IPS-18c (cell line): ENCODE measurements around the gene C2CD4C.
"Not testable (repeated sequence)": the region's sequence is repeated elsewhere in the genome, so short reads cannot be mapped to it uniquely, and the experiment has no call there.

Source experiments
- H3K4me3 ChIP-seq: 2 replicates; pipeline ENCODE4 v1.7.0; 2013; ENCODE audit warnings: low read depth, mild to moderate bottlenecking, low read length, moderate library complexity; ENCODE audit not compliant: insufficient read depth
- H3K9me3 ChIP-seq: one replicate; pipeline ENCODE4 v1.6.1; 2013; ENCODE audit warnings: mild to moderate bottlenecking, low read length, moderate library complexity; ENCODE audit not compliant: control insufficient read depth, insufficient read depth

C2CD4C gene

DNA sequence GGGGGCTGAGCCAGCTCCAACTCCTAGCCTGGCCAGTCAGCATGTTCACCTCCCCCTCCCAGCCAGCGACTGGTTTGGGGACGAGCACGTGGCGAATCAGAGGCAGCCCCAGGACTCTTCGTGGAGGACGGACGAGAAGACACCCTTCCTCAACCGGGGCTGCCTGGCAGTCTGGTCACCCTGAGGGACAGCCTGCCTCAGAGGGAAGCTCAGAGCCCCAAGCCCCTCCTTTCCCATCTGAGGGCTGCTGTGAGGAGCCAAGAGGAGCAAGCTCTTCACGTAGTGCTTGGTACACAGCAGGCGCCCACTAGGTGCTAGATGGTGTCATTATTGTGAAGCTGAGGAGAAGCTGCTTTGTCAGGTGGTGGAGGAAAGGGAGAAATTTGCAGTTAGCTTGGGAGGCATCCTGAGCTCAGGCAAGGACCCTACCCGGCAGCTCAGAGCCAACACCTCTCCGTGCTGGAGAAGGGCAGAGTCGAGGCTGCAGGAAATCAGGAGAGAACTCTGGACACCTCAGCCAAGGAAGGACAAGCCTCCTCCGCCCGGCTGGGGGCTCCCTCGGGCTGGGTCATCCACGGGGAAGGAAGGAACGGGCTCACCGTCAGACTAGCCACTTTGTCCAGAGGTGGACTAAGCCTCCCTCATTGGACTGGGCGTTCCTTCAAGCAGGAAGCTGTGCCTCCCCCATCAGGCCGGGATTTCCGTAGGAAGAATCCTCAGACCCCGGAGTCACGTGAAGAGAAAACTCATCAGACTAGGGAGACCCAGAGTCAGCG is 14.9 kb upstream of the C2CD4C start:
- Histone ChIP-seq H3K9me3 (peaks cover 2% of the 10 kb centered on the region), H3K4me3 (no peak overlapping the region)

DNA sequence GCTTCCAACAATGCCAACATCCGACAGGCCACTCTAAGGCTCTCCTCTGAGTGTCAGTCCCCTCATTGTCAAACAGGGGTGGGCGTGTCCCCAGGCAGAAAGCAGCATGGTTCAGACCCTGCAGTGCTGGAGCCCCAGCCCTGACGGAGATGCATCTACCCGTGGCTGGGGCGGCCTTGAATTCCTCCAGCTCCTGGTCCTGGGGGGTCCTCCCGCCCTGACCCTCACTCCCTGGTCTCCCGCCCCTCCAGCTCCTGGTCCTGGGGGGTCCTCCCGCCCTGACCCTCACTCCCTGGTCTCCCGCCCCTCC is 13.9 kb upstream of the C2CD4C start:
- not testable (repeated sequence) for H3K4me3 ChIP-seq, H3K9me3 ChIP-seq

DNA sequence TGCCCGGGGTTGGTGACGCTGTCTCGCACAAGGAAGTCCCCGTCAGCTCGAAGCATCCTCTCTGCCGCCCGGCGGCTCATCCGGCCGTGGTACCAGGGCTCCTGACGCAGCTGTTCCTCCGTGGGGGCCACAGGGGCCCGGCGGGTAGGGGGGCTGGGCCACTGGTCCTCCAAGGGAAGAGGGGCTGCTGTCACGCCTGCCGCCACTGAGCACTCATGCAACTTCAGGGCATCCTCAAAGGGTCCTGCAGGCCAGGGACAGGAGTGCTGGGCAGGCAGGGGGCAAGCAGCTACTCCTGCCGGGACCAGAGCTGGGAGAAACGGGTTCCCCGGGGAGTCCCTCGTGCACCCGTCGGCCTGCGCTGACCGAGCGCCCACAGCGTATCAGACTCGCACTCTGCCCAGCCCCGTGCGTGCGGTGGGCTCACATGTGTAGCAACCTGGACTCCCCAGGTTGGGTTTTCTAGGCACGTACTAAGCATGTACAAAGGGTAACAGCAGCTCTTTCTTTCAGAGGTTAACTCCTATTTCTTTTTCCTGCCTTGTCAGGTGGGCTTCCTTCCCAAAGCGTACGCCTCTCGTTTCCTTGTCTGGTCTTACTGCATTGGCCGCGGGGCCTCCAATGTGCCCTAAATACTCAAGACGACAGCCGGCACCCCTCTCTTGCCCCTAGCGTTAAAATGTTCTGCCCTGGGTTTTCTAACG is 13.4 kb upstream of the C2CD4C start:
- Histone ChIP-seq H3K9me3 (peaks cover 2% of the 10 kb centered on the region), H3K4me3 (no peak overlapping the region)

DNA sequence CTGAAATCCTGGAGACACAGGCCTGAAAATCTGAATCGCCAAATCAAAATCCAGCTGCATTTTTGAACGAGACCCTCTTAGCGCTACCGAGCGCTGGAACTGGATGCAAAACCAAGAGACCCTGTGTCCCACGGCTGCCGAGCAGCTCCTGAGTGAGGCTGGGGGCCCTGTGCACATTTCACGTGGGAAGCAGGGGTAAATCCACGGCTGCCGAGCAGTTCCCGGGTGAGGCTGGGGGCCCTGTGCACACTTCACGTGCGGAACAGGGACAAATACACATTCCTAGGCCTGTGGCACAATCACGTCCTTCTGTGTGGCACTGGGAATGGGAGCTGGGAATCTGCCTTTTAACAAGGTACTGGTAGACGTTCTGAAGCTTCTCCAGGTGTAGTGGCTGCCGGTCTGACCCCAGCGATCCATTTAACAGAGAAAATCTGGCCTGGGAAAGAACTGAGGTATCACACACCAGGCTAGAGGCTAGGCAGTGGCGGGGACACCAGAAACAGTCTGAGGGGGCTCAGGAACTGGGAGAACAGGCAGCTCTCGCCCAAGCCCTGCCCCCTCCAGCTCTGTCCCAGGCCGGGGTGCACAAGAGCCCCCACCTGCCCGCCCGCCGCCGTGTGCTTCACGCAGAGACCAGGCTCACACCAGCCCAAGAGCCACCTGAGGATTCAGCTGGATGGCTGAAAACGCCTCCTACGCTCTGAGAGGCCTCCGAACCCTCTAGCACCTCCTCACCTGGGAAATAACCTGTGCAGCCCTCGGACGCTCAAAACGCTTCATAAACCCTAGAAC is 11.0 kb upstream of the C2CD4C start:
- no peak overlapping the region for H3K4me3 ChIP-seq
- peaks cover 2% of the 10 kb centered on the region for H3K9me3 ChIP-seq

DNA sequence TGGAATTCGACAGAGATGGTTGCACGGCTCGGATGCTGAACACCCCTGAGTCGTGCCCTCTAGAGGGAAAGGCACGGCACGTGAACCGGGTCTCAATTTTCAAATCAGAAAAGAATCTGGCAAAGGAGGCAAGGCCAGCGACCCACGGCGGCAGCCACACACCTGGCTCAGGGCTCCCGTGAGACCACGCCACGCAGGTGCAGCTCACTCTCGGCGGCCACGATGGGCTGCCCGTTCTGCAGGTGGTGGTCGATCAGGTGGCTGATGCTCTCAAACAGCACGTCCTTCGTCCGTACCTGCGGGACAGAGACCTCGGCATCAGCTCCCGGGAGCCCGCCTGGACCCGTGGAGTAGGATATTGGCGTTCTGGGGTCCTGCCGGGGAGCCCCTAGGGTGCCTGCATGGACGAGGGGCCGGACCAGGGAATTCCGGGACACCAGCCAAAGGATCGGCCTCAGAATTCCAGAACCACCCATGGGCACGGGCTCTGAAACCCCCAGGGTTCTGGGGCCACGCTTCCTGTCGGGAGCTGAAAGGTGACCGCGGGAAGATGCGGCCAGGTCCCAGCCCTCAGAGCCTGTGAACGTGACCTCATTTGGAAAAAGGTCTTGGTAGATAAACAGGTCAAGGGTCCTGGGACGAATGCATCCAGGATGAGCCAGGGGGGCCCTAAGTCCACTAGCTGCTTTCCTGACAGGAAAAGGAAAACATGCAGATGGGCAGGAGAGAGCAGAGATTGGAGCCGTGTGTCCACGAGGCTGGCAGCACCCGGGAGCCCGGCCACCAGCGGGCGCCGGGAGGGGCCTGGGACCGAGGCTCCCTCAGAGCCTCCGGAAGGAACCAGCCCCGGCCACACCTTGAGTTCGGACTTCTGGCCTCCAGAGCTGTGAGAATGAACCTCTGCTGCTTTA is 10.1 kb upstream of the C2CD4C start:
- peaks cover 2% of the 10 kb centered on the region for H3K9me3 ChIP-seq

DNA sequence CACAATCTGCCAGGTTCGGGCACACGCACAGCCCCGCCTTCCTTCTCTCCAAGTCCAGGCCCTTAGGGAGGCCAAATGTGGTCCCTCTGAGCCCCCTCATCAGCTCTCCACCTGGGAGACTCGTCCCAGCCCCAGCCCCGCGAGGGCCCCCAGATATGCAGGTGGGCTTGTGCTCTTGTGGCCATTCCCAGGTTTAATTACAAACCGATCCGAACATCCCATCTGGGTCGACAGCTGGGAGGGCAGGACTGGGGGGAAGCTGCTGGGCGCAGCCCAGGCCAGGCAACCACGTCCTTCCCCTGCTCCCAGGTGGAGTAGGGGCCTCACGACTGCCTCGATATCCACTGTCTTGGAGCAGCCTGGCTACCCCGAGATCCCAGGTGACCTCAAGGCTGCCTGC is 7.5 kb upstream of the C2CD4C start:
- Histone ChIP-seq H3K9me3 (no peaks in the 10 kb centered on the region), H3K4me3 (no peak overlapping the region)

More for the DNA sequence above, 10.1 kb upstream of the C2CD4C start:
- H3K4me3 ChIP-seq = no peak overlapping the region

DNA sequence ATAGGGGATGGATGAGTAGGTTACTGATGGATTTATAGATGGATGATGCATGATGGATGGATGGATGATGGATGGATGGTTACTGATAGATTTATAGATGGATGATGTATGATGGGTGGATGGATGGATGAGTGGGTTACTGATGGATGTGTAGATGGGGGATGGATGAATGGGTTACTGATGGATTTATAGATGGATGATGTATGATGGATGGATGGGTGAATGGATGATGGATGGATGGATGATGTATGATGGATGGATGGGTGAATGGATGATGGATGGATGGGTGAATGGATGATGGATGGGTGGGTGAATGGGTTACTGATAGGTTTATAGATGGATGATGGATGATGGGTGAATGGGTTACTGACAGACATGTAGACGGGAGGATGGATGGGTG is 6.3 kb upstream of the C2CD4C start:
- Histone ChIP-seq H3K4me3 (no peak overlapping the region), H3K9me3 (peaks cover 2% of the 10 kb centered on the region)

DNA sequence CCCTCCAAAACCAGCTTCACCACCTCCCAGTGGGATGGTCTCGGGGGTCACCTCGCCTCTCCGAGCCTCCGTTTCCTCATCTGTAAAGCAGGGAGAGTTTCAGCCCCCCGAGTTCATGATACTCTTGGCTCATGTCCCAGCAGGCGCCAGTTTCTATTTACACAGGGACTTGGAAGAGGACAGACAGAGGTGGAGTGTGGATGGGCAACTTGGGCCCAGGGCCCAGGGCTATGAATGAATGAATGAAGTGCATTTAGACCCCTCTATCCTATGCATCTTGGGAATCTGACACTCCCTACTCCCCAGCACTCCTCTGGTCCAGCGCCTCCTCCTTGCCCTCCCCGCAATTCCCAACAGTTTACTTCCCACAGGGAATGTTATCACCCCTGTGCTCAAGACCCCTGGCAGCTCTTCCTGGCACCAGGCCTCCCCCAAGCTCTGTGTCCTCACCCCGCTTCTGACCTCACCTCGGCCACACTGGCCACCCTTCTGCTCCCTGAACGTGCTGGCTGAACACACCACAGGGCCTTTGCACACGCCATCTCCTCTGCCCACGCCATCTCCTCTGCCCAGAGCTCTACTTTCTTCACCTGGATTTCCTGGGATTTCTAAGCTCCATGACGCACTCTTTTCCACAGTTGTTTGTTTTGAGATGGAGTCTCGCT is 4.9 kb upstream of the C2CD4C start:
- Histone ChIP-seq H3K9me3 (peaks cover 4% of the 10 kb centered on the region), H3K4me3 (no peak overlapping the region)

DNA sequence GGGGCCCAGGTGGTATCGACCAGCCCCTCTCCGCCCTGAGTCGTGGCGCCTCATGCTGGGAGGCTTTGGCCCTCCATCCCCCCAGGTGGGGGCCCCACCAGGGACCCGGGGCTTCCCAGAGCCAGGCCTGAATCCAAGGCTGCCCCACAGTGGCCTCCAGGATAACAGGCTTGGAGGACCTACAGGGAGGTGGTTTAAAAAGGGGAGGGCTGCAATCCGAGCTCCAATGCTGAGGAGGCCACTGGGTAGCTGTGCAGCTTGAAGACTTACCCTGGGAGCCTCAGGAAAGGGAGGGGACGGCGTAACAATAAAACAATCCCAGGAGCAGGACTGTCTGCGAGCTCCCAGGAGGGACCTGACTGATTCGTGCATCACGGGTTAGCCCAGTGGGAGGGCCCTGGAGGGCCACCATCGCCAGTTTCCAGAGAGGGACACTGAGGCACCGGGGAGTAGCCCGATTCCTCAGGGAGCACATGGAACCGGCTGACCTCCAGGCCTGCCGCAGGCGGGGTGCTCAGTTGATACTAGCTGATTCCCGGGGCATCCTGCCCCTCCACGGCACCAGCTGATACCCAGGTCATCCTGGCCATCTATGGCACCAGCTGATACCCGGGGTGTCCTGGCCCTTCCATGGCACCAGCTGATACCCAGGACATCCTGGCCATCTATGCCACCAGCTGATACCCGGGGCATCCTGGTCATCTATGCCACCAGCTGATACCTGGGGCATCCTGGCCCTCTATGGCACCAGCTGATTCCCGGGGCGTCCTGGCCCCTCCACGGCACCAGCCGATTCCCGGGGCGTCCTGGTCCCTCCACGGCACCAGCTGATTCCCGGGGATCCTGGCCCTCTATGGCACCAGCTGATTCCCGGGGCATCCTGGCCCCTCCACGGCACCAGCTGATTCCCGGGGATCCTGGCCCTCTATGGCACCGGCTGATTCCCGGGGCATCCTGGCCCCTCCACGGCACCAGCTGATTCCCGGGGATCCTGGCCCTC is 3.7 kb upstream of the C2CD4C start:
- Histone ChIP-seq H3K9me3 (peaks cover 4% of the 10 kb centered on the region), H3K4me3 (no peak overlapping the region)

DNA sequence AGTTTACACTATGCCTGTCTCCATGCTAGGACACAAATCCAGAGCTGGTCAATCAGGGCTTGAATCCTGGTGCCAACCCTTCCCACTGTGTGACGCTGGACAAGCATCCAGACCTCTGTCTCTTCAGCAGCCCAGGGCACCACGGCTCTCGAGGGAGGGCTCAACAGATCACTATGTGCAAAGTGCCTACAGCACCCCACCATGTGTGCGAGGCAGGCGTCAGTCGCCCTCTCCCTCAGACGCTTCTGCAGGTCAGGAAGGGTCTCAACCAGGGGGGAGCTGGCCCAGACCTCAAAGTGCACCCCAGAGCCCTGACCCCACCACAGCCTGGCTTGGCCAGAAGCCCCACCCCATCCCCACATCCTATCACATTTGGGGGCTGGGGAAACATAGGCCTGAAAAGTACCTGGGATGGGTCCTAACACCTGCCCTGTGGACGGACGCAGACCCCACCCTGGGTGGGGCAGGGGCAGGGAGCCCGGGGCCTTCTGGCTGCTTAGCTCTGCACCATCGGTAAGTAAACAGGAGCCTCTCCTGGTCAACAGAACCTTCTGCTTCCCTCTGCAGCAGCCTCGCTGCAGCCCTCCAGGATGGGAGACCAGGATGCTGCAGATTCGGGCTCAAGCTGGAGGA is 2.9 kb upstream of the C2CD4C start:
- Histone ChIP-seq H3K9me3 (peaks cover 4% of the 10 kb centered on the region), H3K4me3 (no peak overlapping the region)

DNA sequence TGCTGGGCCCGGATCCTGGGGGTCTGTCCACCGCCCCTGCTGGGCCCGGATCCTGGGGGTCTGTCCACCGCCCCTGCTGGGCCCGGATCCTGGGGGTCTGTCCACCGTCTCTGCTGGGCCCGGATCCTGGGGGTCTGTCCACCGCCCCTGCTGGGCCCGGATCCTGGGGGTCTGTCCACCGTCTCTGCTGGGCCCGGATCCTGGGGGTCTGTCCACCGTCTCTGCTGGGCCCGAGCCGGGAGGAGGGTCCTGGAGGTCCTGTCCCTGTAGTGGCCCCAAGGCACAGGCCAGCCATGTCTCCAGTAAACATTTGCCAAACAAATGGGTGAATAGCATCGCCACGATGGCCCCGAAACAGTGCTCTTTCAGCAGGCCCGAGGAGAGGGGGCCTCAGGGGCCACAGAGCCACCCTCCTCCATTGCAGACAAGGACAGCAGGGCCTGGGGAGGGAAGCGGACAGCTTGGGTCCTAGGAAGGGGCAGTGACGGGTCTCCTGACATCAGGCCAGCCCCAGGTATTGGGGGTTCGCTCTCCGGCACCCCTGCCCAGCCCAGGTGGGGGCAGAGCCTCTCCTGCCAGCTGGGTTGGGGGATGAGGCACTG is 2.3 kb upstream of the C2CD4C start:
- not testable (repeated sequence) for H3K4me3 ChIP-seq, H3K9me3 ChIP-seq

DNA sequence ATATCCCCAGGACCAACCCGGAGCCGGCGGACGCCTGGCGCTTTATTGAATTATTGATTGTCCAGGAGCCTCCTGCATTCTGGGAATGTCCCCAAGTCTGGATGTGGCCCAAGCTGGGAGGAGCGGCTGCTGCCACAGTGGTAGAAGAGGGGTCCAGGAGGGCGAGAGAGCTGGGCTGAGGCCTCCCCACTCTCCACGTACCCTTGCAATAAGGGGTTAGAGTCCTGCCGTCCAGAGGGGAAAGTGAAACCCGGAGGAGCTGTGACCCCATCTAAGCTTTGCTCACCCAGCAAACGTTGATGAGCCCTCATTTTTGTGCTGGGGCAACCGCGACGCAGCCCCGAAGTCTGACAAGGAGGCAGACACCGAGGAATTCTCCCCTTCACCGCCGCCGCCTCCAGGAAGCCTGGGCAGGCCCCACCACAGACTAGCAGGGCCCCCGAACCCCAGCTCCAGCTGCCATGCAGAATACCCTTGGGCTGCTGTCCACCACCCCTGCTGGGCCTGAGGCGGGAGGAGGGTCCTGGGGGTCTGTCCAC is 1.4 kb upstream of the C2CD4C start:
- Histone ChIP-seq H3K9me3 (peaks cover 4% of the 10 kb centered on the region), H3K4me3 (no peak overlapping the region)

DNA sequence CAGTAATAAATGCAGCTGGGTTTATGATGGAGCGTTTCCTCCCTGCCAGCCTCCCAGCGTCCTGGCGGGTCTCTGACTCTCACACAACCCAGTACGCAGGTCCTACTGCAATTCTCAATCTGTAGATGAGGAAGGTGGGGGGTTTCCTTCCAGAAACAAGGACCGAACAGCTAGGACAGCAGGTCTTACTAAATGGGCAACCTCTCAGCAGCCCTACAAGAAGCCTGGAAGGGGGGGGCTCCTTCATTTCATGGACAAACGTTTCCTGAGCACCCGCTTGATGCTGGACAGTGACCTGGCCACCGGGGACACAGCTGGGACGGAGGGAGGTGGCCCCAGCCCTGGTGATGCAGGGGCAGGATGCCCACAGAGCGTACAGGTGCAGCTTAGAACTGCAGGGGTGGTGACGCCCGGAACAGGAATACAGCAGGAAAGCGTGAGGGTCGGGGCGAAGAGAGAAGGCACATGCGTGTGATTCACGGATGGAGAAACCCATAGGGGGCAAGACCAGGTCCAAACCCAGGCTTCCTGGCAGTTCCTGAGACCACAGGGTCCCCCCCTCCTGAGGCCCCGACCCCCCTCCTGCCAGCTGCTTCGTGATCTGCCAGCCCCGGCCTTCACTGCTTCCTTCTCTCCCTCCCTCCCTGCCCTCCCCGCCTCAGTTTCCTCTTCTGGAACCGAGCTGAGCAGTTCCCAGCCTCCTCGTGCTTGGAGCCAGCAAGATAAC is 732 bp upstream of the C2CD4C start:
- H3K9me3 ChIP-seq = peaks cover 4% of the 10 kb centered on the region
- H3K4me3 ChIP-seq = peak overlapping the region; percentile 43

DNA sequence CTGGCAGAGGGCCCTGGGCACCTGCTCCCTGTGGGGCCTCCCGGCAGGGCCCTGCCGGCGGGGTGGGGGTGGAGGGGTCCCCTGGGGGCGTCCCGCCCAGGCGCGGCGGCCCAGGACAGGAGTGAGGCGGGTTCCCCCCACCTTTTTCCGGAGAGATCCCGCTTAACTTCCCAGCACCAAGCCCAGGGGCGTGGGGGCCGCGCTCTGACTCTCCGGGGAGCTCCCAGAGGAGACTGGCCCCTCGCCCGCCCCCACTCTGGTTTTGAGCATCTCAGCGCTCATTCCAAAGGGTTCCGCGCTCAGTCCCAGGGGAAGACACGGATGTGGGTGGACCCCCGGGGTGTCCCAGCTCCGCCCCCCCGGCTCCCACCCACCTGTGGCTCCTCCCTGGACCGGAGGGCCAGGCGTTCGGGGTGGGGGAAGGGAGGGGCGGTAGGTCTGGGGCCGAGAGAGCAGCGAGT is 476 bp downstream of the C2CD4C start:
- peaks cover 4% of the 10 kb centered on the region for H3K9me3 ChIP-seq
- H3K4me3 ChIP-seq = peak overlapping the region; percentile 43
